COLO668 (cell line): ENCODE measurements around the gene RPS21.

Experiments
- DNase-seq: peaks from one replicate; lab custom pipeline; 2025; ENCODE audit not compliant: unreplicated experiment; lab: John Stamatoyannopoulos, UW

Gene RPS21

GRCh38 chr20:62386383-62387218, at the start of gene RPS21:
RPS21 (plus strand) TSS chr20:62387103; CDS start chr20:62387339, 236 bp downstream.
- peak; percentile 97 for DNase-seq

- no peak for DNase-seq
Observed at GRCh38 chr20:62337558-62338293, 49.2 kb upstream of the RPS21 start.

- DNase-seq: no peak
Observed at GRCh38 chr20:62338294-62338620, 48.6 kb upstream of the RPS21 start.

- DNase-seq: no peak
Observed at GRCh38 chr20:62339647-62340062, 47.2 kb upstream of the RPS21 start.

- DNase-seq: no peak
Observed at GRCh38 chr20:62342910-62343309, 44.0 kb upstream of the RPS21 start.

- DNase-seq: no peak
Observed at GRCh38 chr20:62344092-62344491, 42.8 kb upstream of the RPS21 start.

GRCh38 chr20:62344782-62345181, 42.1 kb upstream of the RPS21 start:
- no peak for DNase-seq

- DNase-seq: no peak
Observed at GRCh38 chr20:62345681-62346370, 41.1 kb upstream of the RPS21 start.

GRCh38 chr20:62346398-62347150, 40.3 kb upstream of the RPS21 start:
- no peak for DNase-seq

- no peak for DNase-seq
Observed at GRCh38 chr20:62347151-62347404, 39.8 kb upstream of the RPS21 start.

- DNase-seq: no peak
Observed at GRCh38 chr20:62347445-62347844, 39.5 kb upstream of the RPS21 start.

GRCh38 chr20:62348604-62349003, 38.3 kb upstream of the RPS21 start:
- DNase-seq: no peak

GRCh38 chr20:62349556-62350097, 37.3 kb upstream of the RPS21 start:
- DNase-seq: no peak

GRCh38 chr20:62350098-62350628, 36.7 kb upstream of the RPS21 start:
- DNase-seq: peak; percentile 44

- DNase-seq: no peak
Observed at GRCh38 chr20:62350629-62351422, 36.1 kb upstream of the RPS21 start.

GRCh38 chr20:62351469-62352401, 35.2 kb upstream of the RPS21 start:
- DNase-seq: no peak

- DNase-seq: no peak
Observed at GRCh38 chr20:62352402-62353288, 34.3 kb upstream of the RPS21 start.
